Natural killer cell (primary cell): Measurements from ENCODE around the gene PHLDB2. TPM values are rescaled to one million over a fixed set of nuclear protein-coding genes. Genes with fewer than 3 reads are reported as not detected.
A peak's percentile ranks its signal among the peaks of the same experiment; 100 is the strongest.

Experiments
- ATAC-seq, 3 donors: fragments of 150-1000 bp in 2 of 3; fragments of 200-7000 bp in 1 of 3; cut with Tn5 transposase; 1 replicate in 1 of 3; 2 replicates in 2 of 3; pipeline ENCODE4 v1.10.0; 2021; ENCODE audit warnings: mild to moderate bottlenecking in 2 of 3, moderate library complexity in 2 of 3
- DNase-seq, 2 donors: peaks; one replicate each; pipeline versions ENCODE4 v3.0.0 to v3.0.0-alpha.2; 2013 to 2021; ENCODE audit warnings: mixed read lengths in 1 of 2
- H3K27ac ChIP-seq: one replicate; pipeline ENCODE4 v1.5.1; 2013; ENCODE audit warnings: mild to moderate bottlenecking, low read length
- H3K27me3 ChIP-seq: one replicate; pipeline ENCODE4 v1.6.1; 2013; ENCODE audit warnings: low read length; ENCODE audit not compliant: control insufficient read depth, insufficient read depth
- H3K36me3 ChIP-seq: one replicate; pipeline ENCODE4 v1.6.1; 2013; ENCODE audit warnings: low read length; ENCODE audit not compliant: control insufficient read depth, insufficient read depth
- H3K4me1 ChIP-seq: one replicate; pipeline ENCODE4 v1.6.1; 2013; ENCODE audit warnings: low read length; ENCODE audit not compliant: control insufficient read depth, insufficient read depth
- H3K4me3 ChIP-seq: one replicate; pipeline ENCODE4 v1.5.1; 2013; ENCODE audit warnings: low read length
- H3K9me3 ChIP-seq: one replicate; pipeline ENCODE4 v1.6.1; 2013; ENCODE audit warnings: low read length; ENCODE audit not compliant: control insufficient read depth, insufficient read depth
- H3K27ac Mint-ChIP-seq, 2 donors: one replicate each; pipeline ENCODE4 v1.8.0; 2022; ENCODE audit warnings: mild to moderate bottlenecking in 2 of 2, mixed read lengths in 2 of 2, moderate library complexity in 1 of 2
- H3K27me3 Mint-ChIP-seq, 2 donors: one replicate each; pipeline ENCODE4 v1.8.0; 2022; ENCODE audit warnings: low read depth in 2 of 2, mixed read lengths in 2 of 2
- H3K36me3 Mint-ChIP-seq: one replicate; pipeline ENCODE4 v1.8.0; 2022; ENCODE audit warnings: mixed read lengths
- H3K4me1 Mint-ChIP-seq, 2 donors: one replicate each; pipeline ENCODE4 v1.8.0; 2022; ENCODE audit warnings: mixed read lengths in 2 of 2
- H3K4me3 Mint-ChIP-seq: one replicate; pipeline ENCODE4 v1.8.0; 2022; ENCODE audit warnings: mild to moderate bottlenecking, moderate library complexity, mixed read lengths
- H3K9me3 Mint-ChIP-seq, 2 donors: one replicate each; pipeline ENCODE4 v1.8.0; 2022; ENCODE audit warnings: mixed read lengths in 2 of 2
- WGBS: methylation state at CpG from one replicate; pipeline ENCODE4 v1.1.7; 2013; ENCODE audit warnings: missing lambda C conversion rate; ENCODE audit not compliant: insufficient coverage; 5-methylcytosine and 5-hydroxymethylcytosine counted together
- intact Hi-C: fragments of 100-400 bp; cut with micrococcal nuclease; formaldehyde crosslinking; loops from one replicate; pipeline ENCODE4 v1.14.2; 2022
- total RNA-seq, 4 donors: library from RNA; stranded (reverse); fragments of 120-200 nt in 1 of 4; gene quantifications; one replicate each; pipeline versions ENCODE4 v1.2.3 to v1.2.4, GENCODE V29; 2013 to 2022
- TF ChIP-seq, protein P1 (sequence below): fragments of 200-600 bp; IDR thresholded peaks from one replicate; pipeline ENCODE4 v1.8.0; 2022; ENCODE audit warnings: antibody characterized with exemption

Gene PHLDB2
- total RNA-seq: 10 to 100 TPM; 63.3 to 93.4 (median 64.0) TPM
- total RNA-seq (2013): 36.6 TPM

DNA sequence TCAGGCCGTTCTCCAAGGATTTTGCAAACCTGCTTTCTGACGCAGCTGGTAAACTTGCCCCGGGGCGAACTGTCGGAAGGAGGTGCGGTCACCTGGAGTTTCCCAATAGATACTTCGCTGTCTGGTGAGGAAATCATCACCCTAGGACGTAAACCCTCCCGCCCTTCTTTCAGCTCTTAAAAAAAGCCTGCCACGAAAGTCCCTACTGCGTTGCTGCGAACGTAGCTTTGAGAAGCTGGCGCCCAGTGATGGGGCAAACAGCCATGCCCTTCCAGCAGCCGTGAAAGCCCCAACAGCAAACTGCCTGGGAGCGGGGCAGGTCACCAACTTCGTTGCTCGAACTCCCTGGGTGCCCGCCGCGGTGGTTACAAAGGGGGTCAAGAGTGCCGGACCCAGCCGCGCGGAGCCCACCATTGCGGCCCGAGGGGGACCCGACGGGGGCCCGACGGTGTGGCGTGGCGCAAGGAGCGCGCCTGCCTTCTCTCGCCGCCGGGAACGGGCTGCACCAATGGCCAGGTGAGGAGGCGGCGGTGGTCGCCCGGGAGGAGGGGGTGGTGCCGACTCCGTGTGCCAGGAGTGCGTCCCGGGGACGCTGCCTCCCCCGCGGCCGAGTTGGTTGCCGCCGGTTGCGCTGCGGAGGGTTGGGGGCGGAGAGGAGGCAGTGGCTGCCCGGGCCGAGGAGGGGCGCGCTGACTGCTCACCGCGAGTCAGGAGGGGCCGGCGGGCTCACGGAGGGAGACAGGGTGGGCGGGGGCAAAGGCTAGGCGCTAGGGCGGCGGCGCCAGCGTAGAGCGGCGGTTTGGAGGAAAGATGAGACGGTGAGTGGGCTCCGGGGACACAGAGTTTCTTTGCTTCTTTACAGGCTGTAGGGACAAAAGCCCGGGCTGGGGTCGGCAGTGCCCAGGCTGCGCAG is at the start of gene PHLDB2:
Gene PHLDB2, plus strand, starts transcription at position 205 of the 913 bp plus-strand sequence. CDS start 24,813 bp downstream, outside the sequence.
- H3K9me3 Mint-ChIP-seq: no peaks in the 10 kb centered on the region
- H3K4me1 ChIP-seq: peaks cover 15% of the 10 kb centered on the region
- H3K36me3 ChIP-seq: no peaks in the 10 kb centered on the region
- H3K9me3 ChIP-seq: no peaks in the 10 kb centered on the region
- H3K36me3 Mint-ChIP-seq: no peaks in the 10 kb centered on the region
- H3K27me3 ChIP-seq: no peaks in the 10 kb centered on the region
- peak within 1 kb of the TSS; percentile 93 for H3K27ac ChIP-seq
- H3K4me3 ChIP-seq: peak within 1 kb of the TSS; percentile 96
- H3K4me1 Mint-ChIP-seq: peaks cover 44 to 48% of the 10 kb centered on the region in 2 donors
- peak within 1 kb of the TSS; percentile 93 to 97 for H3K27ac Mint-ChIP-seq
- peak within 1 kb of the TSS; percentile 93 for H3K4me3 Mint-ChIP-seq
- H3K27me3 Mint-ChIP-seq: peaks cover 0 to 3% of the 10 kb centered on the region in 2 donors
- WGBS: under 1% methylated on average over 78 of the region's 78 CpGs
- TF ChIP-seq, protein P1, sequence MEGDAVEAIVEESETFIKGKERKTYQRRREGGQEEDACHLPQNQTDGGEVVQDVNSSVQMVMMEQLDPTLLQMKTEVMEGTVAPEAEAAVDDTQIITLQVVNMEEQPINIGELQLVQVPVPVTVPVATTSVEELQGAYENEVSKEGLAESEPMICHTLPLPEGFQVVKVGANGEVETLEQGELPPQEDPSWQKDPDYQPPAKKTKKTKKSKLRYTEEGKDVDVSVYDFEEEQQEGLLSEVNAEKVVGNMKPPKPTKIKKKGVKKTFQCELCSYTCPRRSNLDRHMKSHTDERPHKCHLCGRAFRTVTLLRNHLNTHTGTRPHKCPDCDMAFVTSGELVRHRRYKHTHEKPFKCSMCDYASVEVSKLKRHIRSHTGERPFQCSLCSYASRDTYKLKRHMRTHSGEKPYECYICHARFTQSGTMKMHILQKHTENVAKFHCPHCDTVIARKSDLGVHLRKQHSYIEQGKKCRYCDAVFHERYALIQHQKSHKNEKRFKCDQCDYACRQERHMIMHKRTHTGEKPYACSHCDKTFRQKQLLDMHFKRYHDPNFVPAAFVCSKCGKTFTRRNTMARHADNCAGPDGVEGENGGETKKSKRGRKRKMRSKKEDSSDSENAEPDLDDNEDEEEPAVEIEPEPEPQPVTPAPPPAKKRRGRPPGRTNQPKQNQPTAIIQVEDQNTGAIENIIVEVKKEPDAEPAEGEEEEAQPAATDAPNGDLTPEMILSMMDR: no peak
- DNase-seq: peak; percentile 71 to 84
- intact Hi-C loops: loop anchor here (1.0 kb wide), 1 partner anchor 142 kb away; no protein-coding TSS in a partner anchor
- ATAC-seq: peak; percentile 76 to 86 (median 77)

DNA sequence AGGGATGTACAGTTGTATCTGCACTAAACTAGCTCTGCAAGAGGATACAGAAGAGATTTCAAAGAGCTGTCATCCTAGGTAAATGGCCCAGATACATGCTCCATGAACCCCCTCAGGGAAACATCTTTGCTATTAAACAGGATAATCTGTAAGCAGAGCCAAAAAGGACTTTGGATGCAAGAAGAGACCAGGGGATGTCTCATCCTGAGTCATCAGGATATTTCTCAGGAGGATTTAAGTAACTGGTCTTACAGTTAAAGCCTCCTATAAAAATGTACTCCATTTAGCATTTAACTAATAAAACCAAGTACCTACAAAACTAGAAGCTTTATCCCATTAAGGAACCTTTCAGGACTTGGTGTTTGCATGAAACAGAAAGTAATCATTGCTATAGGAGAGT is 48.2 kb upstream of the PHLDB2 start:
- DNase-seq (no peak), ATAC-seq (no peak)
- Mint-ChIP-seq H3K27me3 (no peaks in the 10 kb centered on the region), H3K4me1 (no peaks in the 10 kb centered on the region), H3K27ac (no peak overlapping the region), H3K9me3 (no peaks in the 10 kb centered on the region), H3K36me3 (no peaks in the 10 kb centered on the region), H3K4me3 (no peak overlapping the region)
- TF ChIP-seq, protein P1: no peak
- no peaks in the 10 kb centered on the region for H3K36me3 ChIP-seq
- no peak overlapping the region for H3K27ac ChIP-seq
- intact Hi-C loops: no loop called here
- H3K27me3 ChIP-seq: no peaks in the 10 kb centered on the region
- no peak overlapping the region for H3K4me3 ChIP-seq
- peaks cover 3% of the 10 kb centered on the region for H3K9me3 ChIP-seq
- no peaks in the 10 kb centered on the region for H3K4me1 ChIP-seq

DNA sequence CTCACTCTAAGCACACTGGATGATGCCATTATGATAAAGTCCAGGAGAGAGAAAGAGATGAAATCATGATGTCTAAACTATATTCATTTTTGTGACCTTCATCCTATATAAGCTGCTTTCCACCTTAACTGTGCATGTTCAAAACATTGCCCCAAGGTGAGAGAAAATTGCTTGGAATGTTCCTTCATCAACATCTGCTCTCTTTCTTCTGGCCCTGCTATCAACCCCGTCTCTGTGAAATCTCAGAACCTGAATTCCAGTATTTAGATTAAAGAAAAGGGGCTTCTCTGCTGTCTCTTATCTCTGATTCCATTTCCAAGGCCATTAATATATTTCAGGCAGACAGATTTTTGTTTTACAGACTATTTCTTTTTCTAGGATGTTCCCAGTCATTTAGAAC is 47.3 kb upstream of the PHLDB2 start:
- Mint-ChIP-seq H3K27me3 (no peaks in the 10 kb centered on the region), H3K4me3 (no peak overlapping the region), H3K27ac (no peak overlapping the region), H3K4me1 (no peaks in the 10 kb centered on the region), H3K36me3 (no peaks in the 10 kb centered on the region), H3K9me3 (no peaks in the 10 kb centered on the region)
- intact Hi-C loops: no loop called here
- DNase-seq (no peak), ATAC-seq (no peak)
- peaks cover 6% of the 10 kb centered on the region for H3K9me3 ChIP-seq
- no peaks in the 10 kb centered on the region for H3K36me3 ChIP-seq
- H3K27ac ChIP-seq: no peak overlapping the region
- TF ChIP-seq, protein P1: no peak
- no CpG with 5 or more reads among the region's 1 CpG for WGBS
- H3K27me3 ChIP-seq: no peaks in the 10 kb centered on the region
- H3K4me1 ChIP-seq: no peaks in the 10 kb centered on the region
- H3K4me3 ChIP-seq: no peak overlapping the region
